WERI-Rb-1 (cell line): ENCODE measurements around the gene GPR22.

Experiments
- DNase-seq: peaks from one replicate; pipeline ENCODE4 v3.0.0-alpha.2; 2020
- H3K27ac ChIP-seq: fragments of 250-450 bp; sonication (Bioruptor Pico); 2 replicates; pipeline ENCODE4 v1.5.1; 2020; ENCODE audit warnings: mild to moderate bottlenecking, moderate library complexity
- H3K27me3 ChIP-seq: fragments of 250-450 bp; sonication (Bioruptor Pico); 2 replicates; pipeline ENCODE4 v1.5.1; 2021; ENCODE audit warnings: mild to moderate bottlenecking, low read depth, moderate library complexity; ENCODE audit not compliant: insufficient read depth, severe bottlenecking
- H3K36me3 ChIP-seq: fragments of 250-450 bp; sonication (Bioruptor Pico); 2 replicates; pipeline ENCODE4 v1.5.1; 2020; ENCODE audit warnings: mild to moderate bottlenecking, moderate library complexity
- H3K4me3 ChIP-seq: 2 replicates; pipeline ENCODE4 v1.5.1; 2011; ENCODE audit warnings: low read depth, mild to moderate bottlenecking, control low read depth, low read length
- H3K9me3 ChIP-seq: fragments of 250-450 bp; sonication (Bioruptor Pico); 2 replicates; pipeline ENCODE4 v1.5.1; 2021; ENCODE audit warnings: mild to moderate bottlenecking, moderate library complexity; ENCODE audit not compliant: severe bottlenecking
- CTCF ChIP-seq: IDR thresholded peaks from 2 replicates; pipeline ENCODE4 v1.5.1; 2011; ENCODE audit warnings: low read depth, mild to moderate bottlenecking, control low read depth, inconsistent platforms, low read length

Gene GPR22

GRCh38 chr7:107467972-107468371 is 1.9 kb upstream of the GPR22 start:
- Histone ChIP-seq H3K4me3 (no peak overlapping the region), H3K36me3 (no peaks in the 10 kb centered on the region; the same call in 1 of the 2 replicates), H3K9me3 (no peaks in the 10 kb centered on the region), H3K27ac (no peak overlapping the region), H3K27me3 (no peaks in the 10 kb centered on the region)
- TF ChIP-seq CTCF: no peak
- no peak for DNase-seq

- H3K27ac ChIP-seq: no peak overlapping the region
- H3K36me3 ChIP-seq: no peaks in the 10 kb centered on the region; the same call in 1 of the 2 replicates
- no peak for DNase-seq
- no peak overlapping the region for H3K4me3 ChIP-seq
- H3K27me3 ChIP-seq: no peaks in the 10 kb centered on the region
- no peak for TF ChIP-seq CTCF
- no peaks in the 10 kb centered on the region for H3K9me3 ChIP-seq
Measured at GRCh38 chr7:107468824-107469223, 1.0 kb upstream of the GPR22 start.

GRCh38 chr7:107471292-107472070 is 1.6 kb downstream of the GPR22 start:
- no peaks in the 10 kb centered on the region for H3K9me3 ChIP-seq
- H3K4me3 ChIP-seq: no peak overlapping the region
- H3K36me3 ChIP-seq: no peaks in the 10 kb centered on the region
- H3K27me3 ChIP-seq: no peaks in the 10 kb centered on the region
- DNase-seq: no peak
- TF ChIP-seq CTCF: no peak
- no peak overlapping the region for H3K27ac ChIP-seq

GRCh38 chr7:107472116-107472515 is 2.3 kb downstream of the GPR22 start:
- Histone ChIP-seq H3K27ac (no peak overlapping the region), H3K4me3 (no peak overlapping the region)
- no peak for TF ChIP-seq CTCF

GRCh38 chr7:107474104-107474521 is 4.3 kb downstream of the GPR22 start:
- no peaks in the 10 kb centered on the region for H3K36me3 ChIP-seq
- H3K27ac ChIP-seq: no peak overlapping the region
- H3K9me3 ChIP-seq: no peaks in the 10 kb centered on the region
- no peak overlapping the region for H3K4me3 ChIP-seq
- no peak for TF ChIP-seq CTCF
- H3K27me3 ChIP-seq: no peaks in the 10 kb centered on the region
- no peak for DNase-seq

More at GRCh38 chr7:107472116-107472515, 2.3 kb downstream of the GPR22 start:
- no peaks in the 10 kb centered on the region for H3K36me3 ChIP-seq
- H3K9me3 ChIP-seq: no peaks in the 10 kb centered on the region
- H3K27me3 ChIP-seq: no peaks in the 10 kb centered on the region
- no peak for DNase-seq

GRCh38 chr7:107479303-107479702 is 9.4 kb downstream of the GPR22 start:
- no peaks in the 10 kb centered on the region for H3K36me3 ChIP-seq
- DNase-seq: no peak
- no peak overlapping the region for H3K27ac ChIP-seq
- no peaks in the 10 kb centered on the region for H3K9me3 ChIP-seq
- TF ChIP-seq CTCF: no peak
- no peak overlapping the region for H3K4me3 ChIP-seq
- H3K27me3 ChIP-seq: no peaks in the 10 kb centered on the region
